Pancreas (tissue), 10 donors: ENCODE measurements around the gene ST3GAL6. TPM values are rescaled to one million over a fixed set of nuclear protein-coding genes. Genes with fewer than 3 reads are reported as not detected.

Experiments
- ATAC-seq, 4 donors: fragments of 200-7000 bp; cut with Tn5 transposase; one replicate each; pipeline versions ENCODE4 v1.8.0 to v1.9.1; 2020; ENCODE audit warnings: mild to moderate bottlenecking in 4 of 4, moderate library complexity in 4 of 4
- DNase-seq, 6 donors: peaks; one replicate each; pipeline ENCODE4 v3.0.0-alpha.2; 2020
- FAIRE-seq: peaks from 2 replicates; lab custom pipeline; 2012; peaks lifted over from hg19 to GRCh38; lab: Jason Lieb, UNC
- H3K27ac ChIP-seq, 4 donors: fragments of 200-600 bp; sonication (generic); 1 replicate in 3 of 4; 2 replicates in 1 of 4; pipeline versions ENCODE4 v1.5.0 to v1.8.0; 2020
- H3K27me3 ChIP-seq, 4 donors: fragments of 200-600 bp; one replicate each; pipeline ENCODE4 v1.8.0; 2021
- H3K36me3 ChIP-seq, 3 donors: fragments of 200-600 bp; sonication (generic) in 1 of 3; one replicate each; pipeline versions ENCODE4 v1.5.0 to v1.8.0; 2020 to 2021
- H3K4me1 ChIP-seq, 3 donors: fragments of 200-600 bp; one replicate each; pipeline ENCODE4 v1.8.0; 2021
- H3K4me3 ChIP-seq, 4 donors: fragments of 200-600 bp; sonication (generic) in 2 of 4; one replicate each; pipeline versions ENCODE4 v1.5.0 to v1.8.0; 2020 to 2021
- H3K9me3 ChIP-seq, 4 donors: fragments of 200-600 bp; one replicate each; pipeline ENCODE4 v1.8.0; 2021
- WGBS, 2 donors: extraction: QIAGEN DNeasy Blood & Tissue Kit; methylation state at CpG; one replicate each; pipeline ENCODE4 v1.1.7; 2013; 5-methylcytosine and 5-hydroxymethylcytosine counted together
- intact Hi-C, 3 donors: fragments of 100-400 bp; cut with DNase I; formaldehyde crosslinking; loops; one replicate each; pipeline versions ENCODE4 v1.11.1 to v1.14.2; 2022
- polyA plus RNA-seq, 2 donors: library from polyadenylated mRNA; stranded (reverse); fragments of 200-250 nt; gene quantifications; one replicate each; pipeline ENCODE4 v1.2.3, GENCODE V29; 2013
- total RNA-seq, 6 donors: library from RNA; stranded (reverse); fragmentation: NEBNext Ultra II Directional in 4 of 6; extraction: Animal tissue kit (Norgen Biotek cat#: 25700) in 4 of 6; gene quantifications; one replicate each; pipeline versions ENCODE4 v1.2.1 to v1.2.4, GENCODE V29; 2021 to 2023
- TF ChIP-seq, protein P1 (sequence below), 4 donors: fragments of 200-600 bp; sonication (generic) in 3 of 4; IDR thresholded peaks; one replicate each; pipeline versions ENCODE4 v1.5.0 to v1.8.0; 2021; ENCODE audit warnings: antibody characterized with exemption in 4 of 4
- donor health status: healthy with polysubstance abuse.
- donor health status: DM: no; HTN: no; CAD: no; lungs with moderate emphysema.
- donor health status: DM: no; HTN: no; CAD: no.
- donor health status: control.
- donor health status: control.
- donor health status: Bipolar disorder and iron deficiency.
- donor health status: DM: yes; HTN: yes; CAD: no.
- donor health status: DM: no; HTN: no; CAD: no.
- donor health status: DM: no; HTN: no; CAD: no.
- donor health status: DM: yes; HTN: yes; CAD: no.

The ST3GAL6 gene
- total and polyA plus RNA-seq, 8 donors, result 3.6 to 16.1 (median 6.7) TPM

DNA sequence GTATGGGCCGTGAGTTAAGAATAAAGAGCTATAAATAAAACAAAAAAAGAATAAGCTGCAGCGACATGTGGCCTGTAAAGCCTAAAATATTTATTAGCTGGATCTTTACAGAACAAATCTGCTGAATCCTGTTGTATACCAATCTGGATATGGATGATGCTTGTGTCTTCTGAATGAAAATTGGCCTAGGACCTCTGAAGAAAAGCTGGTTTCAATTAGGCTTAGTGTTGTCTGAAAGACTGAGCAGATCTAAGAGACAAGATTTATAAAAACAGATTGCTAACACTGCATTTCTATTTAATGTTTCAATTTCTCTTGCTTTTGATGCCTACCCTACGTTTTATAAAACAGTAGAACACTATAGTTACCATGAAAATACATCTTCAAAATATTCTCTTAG lies 57.9 kb downstream of the ST3GAL6 start:
- WGBS, 2 donors, result 79 to 80% methylated on average over 3 of the region's 3 CpGs
- Histone ChIP-seq H3K4me1 (no peaks in the 10 kb centered on the region), H3K36me3 (no peaks in the 10 kb centered on the region), H3K4me3 (no peak overlapping the region), H3K27me3 (no peaks in the 10 kb centered on the region), H3K9me3 (no peaks in the 10 kb centered on the region), H3K27ac (no peak overlapping the region)
- intact Hi-C loops, result no loop called here
- TF ChIP-seq, protein P1, sequence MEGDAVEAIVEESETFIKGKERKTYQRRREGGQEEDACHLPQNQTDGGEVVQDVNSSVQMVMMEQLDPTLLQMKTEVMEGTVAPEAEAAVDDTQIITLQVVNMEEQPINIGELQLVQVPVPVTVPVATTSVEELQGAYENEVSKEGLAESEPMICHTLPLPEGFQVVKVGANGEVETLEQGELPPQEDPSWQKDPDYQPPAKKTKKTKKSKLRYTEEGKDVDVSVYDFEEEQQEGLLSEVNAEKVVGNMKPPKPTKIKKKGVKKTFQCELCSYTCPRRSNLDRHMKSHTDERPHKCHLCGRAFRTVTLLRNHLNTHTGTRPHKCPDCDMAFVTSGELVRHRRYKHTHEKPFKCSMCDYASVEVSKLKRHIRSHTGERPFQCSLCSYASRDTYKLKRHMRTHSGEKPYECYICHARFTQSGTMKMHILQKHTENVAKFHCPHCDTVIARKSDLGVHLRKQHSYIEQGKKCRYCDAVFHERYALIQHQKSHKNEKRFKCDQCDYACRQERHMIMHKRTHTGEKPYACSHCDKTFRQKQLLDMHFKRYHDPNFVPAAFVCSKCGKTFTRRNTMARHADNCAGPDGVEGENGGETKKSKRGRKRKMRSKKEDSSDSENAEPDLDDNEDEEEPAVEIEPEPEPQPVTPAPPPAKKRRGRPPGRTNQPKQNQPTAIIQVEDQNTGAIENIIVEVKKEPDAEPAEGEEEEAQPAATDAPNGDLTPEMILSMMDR (IDR thresholded peaks at IDR 0.05), result no peak
- DNase-seq (no peak), ATAC-seq (no peak), FAIRE-seq (no peak)

DNA sequence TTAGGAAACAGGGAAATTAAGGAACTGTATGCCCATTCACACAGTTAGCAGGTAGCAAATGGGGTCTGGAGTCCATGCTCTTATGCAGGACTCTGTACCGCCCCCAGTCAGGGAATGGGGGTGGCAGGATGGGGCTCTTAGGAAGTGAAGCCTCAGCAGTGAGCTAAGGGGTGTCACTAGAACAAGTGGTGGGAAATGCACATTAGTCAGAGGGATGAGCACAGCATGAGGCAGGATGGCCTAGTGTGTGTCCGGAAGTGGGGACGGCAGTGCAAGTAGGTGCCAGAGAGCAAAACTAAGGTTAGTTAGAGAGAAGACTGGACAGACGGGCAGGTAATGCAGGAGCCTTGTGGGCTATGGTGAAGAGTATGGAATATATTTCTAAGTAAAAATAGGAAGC lies 60.7 kb downstream of the ST3GAL6 start:
- no peak for DNase-seq
- Histone ChIP-seq H3K4me3 (no peak overlapping the region), H3K27me3 (no peaks in the 10 kb centered on the region), H3K9me3 (no peaks in the 10 kb centered on the region), H3K27ac (no peak overlapping the region), H3K36me3 (no peaks in the 10 kb centered on the region), H3K4me1 (no peaks in the 10 kb centered on the region)
- TF ChIP-seq, protein P1 (IDR thresholded peaks at IDR 0.05), result no peak
- FAIRE-seq, result no peak
- 94 to 95% methylated on average over 4 of the region's 4 CpGs for WGBS, 2 donors
- no peak for ATAC-seq
- intact Hi-C loops, result no loop called here

- no peaks in the 10 kb centered on the region for H3K36me3 ChIP-seq
- TF ChIP-seq, protein P1 (IDR thresholded peaks at IDR 0.05), result no peak
- no peaks in the 10 kb centered on the region for H3K4me1 ChIP-seq
- no peak for DNase-seq
- intact Hi-C loops, result no loop called here
- FAIRE-seq, result no peak
- WGBS, 2 donors, result 93 to 97% methylated on average over 6 of the region's 6 CpGs
- no peak overlapping the region for H3K4me3 ChIP-seq
- no peak for ATAC-seq
- no peaks in the 10 kb centered on the region for H3K9me3 ChIP-seq
- no peak overlapping the region for H3K27ac ChIP-seq
- H3K27me3 ChIP-seq, result no peaks in the 10 kb centered on the region
These were observed 61.1 kb downstream of the ST3GAL6 start for GRCh38 chr3:98824256-98824655.

GRCh38 chr3:98826126-98826525 lies 63.0 kb downstream of the ST3GAL6 start:
- WGBS, 2 donors, result 88 to 92% methylated on average over 3 of the region's 3 CpGs
- Histone ChIP-seq H3K36me3 (no peaks in the 10 kb centered on the region), H3K27me3 (no peaks in the 10 kb centered on the region), H3K27ac (no peak overlapping the region), H3K4me1 (no peaks in the 10 kb centered on the region), H3K9me3 (no peaks in the 10 kb centered on the region), H3K4me3 (no peak overlapping the region)
- FAIRE-seq, result no peak
- ATAC-seq, result no peak
- no peak for DNase-seq
- TF ChIP-seq, protein P1 (IDR thresholded peaks at IDR 0.05), result no peak
- intact Hi-C loops, result no loop called here

GRCh38 chr3:98827221-98827920 lies 64.2 kb downstream of the ST3GAL6 start:
- H3K27me3 ChIP-seq, result no peaks in the 10 kb centered on the region
- intact Hi-C loops, result no loop called here
- no peaks in the 10 kb centered on the region for H3K9me3 ChIP-seq
- H3K36me3 ChIP-seq, result no peaks in the 10 kb centered on the region
- 13 to 15% methylated on average over 1 of the region's 1 CpG for WGBS, 2 donors
- no peak for DNase-seq
- H3K4me3 ChIP-seq, result no peak overlapping the region
- TF ChIP-seq, protein P1 (IDR thresholded peaks at IDR 0.05), result no peak
- no peak for ATAC-seq
- no peaks in the 10 kb centered on the region for H3K4me1 ChIP-seq
- no peak overlapping the region for H3K27ac ChIP-seq
- FAIRE-seq, result no peak
